Eye (tissue), 1 donor: ENCODE results near the gene FNDC3B.

Experiments
- DNase-seq: peaks from one replicate; pipeline ENCODE4 v3.0.0-alpha.2; 2015

The FNDC3B gene

DNA sequence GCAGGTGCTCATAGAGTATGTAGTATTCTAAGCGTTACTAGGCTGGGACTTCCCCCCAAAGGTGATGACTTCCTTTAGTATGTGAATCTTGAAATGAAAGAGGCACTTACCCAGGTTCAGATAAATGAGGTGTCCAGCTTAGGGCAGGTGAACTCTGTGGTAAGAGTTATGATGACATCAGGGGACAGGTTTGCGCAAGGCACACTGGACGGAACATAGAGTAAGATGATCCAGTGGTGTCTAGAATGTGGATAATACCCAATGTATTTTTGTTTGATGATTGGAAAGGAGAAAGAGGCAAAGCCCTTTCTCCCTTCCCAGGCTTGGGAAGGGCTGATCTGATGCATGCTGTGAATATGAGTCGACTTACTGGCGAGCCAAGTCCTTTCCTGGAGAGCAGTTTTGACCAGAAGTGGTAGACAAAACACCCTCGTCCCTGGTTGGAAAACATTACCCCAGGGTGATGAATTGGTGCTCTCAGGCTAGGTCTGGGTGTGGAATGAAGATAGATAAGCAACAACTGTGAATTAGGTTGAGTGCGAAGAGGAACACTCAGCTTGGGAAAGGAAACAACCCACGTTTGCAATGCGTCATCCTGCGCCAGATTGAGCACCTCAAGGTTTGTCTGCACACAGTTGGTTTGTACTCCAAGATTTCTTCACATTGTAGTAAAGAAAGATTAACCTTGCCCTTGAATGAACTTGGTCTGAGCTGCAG lies 284.7 kb downstream of the FNDC3B start:
- DNase-seq: no peak

DNA sequence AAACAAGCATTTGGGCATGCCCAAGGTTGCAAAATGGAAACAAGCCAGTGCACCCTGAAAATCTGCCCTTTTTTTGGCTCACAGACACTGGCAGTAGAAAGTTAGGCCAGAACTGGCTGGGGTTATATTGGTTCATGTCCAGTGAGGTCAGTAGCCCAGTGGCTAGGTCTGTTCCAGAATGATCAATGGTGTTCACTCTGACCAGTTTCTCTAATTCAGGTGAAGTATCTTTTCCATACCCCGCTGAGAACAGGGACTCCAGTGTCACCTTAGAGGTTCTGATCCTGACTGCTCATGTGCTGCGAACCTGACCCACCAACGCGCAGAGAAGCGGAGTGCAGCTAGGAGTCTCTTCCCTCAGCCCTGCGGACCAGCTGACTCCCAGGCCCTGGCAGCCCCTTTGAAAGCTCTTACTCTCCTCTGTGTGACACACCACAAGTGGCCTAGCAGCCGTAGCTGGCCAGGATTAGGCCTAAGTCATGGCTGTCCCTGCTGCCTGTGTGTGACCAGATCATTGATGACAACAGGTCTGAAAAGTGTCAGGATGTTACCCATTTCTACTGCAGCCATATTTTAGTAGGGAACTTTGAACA lies 285.3 kb downstream of the FNDC3B start:
- DNase-seq: no peak

DNA sequence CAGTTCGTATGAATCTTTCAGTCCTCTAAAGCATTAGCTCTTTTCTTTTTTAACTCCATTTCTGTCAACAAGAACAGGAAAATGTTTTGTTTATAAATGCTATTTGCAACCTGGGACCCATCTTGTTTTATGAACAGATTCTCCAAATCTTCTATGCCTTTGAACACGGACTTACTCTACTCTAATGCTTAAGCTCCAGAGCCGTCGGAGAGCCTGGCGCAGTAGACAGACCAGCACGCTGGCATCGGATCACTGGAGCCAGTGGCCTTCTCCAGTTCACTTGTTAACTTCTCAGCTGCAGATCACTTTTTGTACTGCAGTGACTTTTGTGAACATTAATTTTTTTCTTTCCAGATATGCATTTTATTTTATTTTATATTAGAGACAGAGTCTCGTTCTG lies 286.1 kb downstream of the FNDC3B start:
- DNase-seq: no peak

- no peak for DNase-seq
Observed at GRCh38 chr3:172326993-172327392, 287.6 kb downstream of the FNDC3B start.

DNA sequence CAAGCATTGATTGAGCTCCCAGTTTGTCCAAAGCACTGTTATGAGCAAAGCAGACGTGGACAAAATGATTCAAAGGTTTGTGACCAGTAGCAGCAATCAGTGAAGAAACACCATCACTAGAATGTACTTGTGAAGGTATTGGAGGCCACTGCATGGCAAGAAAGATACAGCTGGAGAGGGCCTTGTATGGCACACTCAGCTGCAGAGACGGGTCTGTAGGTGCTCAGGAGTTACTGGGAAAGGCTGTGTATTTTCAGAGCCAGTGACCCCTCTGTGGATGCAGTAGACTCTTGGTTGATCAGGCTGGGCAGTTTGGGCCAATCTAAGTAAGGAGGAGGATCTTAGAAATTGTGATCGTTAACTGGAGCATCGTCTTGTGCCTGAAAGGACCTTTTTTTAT lies 288.9 kb downstream of the FNDC3B start:
- no peak for DNase-seq

DNA sequence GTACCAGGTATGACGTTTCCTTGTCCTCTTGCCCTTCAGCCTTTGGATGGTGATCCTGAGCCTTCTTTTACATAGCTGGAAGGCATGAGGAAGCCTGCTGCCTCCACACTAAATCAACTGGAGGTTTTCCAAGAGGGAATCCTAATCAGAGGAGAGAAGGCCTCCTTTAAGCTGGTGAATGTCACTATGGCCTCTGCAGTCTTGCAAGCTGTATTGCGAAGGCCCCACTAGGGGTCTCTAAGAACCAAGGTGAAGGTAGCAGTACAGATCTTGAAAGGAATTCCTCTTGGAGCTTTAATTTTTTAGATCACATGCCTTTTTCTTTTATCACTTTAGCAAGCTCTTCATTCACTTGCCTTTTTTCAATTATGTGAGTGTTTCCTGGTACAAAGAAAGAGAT lies 289.7 kb downstream of the FNDC3B start:
- no peak for DNase-seq

- DNase-seq: no peak
Observed at GRCh38 chr3:172330413-172330812, 291.0 kb downstream of the FNDC3B start.

- peak; percentile 81 for DNase-seq
Observed at GRCh38 chr3:172332256-172333041, 293.1 kb downstream of the FNDC3B start.

GRCh38 chr3:172333042-172333377 lies 293.6 kb downstream of the FNDC3B start:
- no peak for DNase-seq

DNA sequence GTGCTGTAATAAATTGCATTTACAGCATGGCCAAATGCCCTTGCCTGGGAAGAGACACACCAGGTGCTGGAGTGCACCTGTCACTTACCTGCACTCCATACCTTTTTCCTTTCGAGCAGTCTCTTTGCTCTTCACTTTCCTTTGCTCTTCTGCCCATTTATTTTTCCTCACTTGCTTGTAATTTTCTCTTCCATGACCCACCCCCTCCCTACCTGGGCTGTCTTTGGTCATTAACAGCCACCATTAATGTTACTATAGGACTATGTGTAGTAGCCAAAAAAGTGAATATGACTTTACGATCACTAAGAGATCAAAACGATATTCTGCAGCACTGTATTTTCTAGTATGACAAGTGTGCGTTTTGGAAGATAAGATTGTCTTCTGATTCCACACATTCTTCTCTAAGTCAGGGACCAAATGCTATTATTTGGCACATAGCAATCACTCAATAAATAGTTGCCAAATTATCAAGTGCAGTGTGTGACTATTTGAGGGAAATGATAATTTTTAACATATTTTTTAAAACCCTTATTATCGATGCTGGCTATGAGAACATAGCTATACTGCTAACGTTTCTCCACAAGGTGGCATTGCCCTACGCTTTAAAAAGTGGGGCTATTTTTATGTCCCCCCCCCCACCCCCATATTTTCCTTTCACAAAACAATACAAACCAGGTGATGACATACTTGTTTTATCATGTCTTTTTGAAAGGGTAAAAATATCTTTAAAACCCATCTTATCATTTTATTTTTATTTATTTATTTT lies 294.5 kb downstream of the FNDC3B start:
- DNase-seq: no peak

GRCh38 chr3:172334671-172335207 lies 295.4 kb downstream of the FNDC3B start:
- no peak for DNase-seq

GRCh38 chr3:172339892-172340291 lies 300.5 kb downstream of the FNDC3B start:
- no peak for DNase-seq

- no peak for DNase-seq
Observed at GRCh38 chr3:172340583-172340982, 301.2 kb downstream of the FNDC3B start.

- peak; percentile 85 for DNase-seq
Observed at GRCh38 chr3:172341482-172342059, 302.2 kb downstream of the FNDC3B start.

GRCh38 chr3:172342097-172342659 lies 302.8 kb downstream of the FNDC3B start:
- DNase-seq: no peak

- DNase-seq: no peak
Observed at GRCh38 chr3:172343117-172343516, 303.7 kb downstream of the FNDC3B start.

GRCh38 chr3:172343979-172344378 lies 304.6 kb downstream of the FNDC3B start:
- DNase-seq: no peak

GRCh38 chr3:172346161-172346560 lies 306.8 kb downstream of the FNDC3B start:
- DNase-seq: no peak

GRCh38 chr3:172347895-172348679 lies 308.7 kb downstream of the FNDC3B start:
- no peak for DNase-seq

GRCh38 chr3:172351895-172352466 lies 312.6 kb downstream of the FNDC3B start:
- DNase-seq: no peak

GRCh38 chr3:172352786-172353185 lies 313.4 kb downstream of the FNDC3B start:
- DNase-seq: no peak
